Stomach (tissue), 4 donors: ENCODE data around the gene PRRT2.

Experiments used
- CTCF ChIP-seq, 7 experiments: fragments of 450-650 bp in 4 of 7; fragments of 200-600 bp in 3 of 7; sonication (generic) in 3 of 7; IDR thresholded peaks; one replicate each; pipeline ENCODE4 v1.5.1; 2016 to 2019; ENCODE audit warnings: antibody characterized with exemption in 7 of 7, control low read depth in 2 of 7, mild to moderate bottlenecking in 1 of 7
- EP300 ChIP-seq: sonication (generic); formaldehyde crosslinking; IDR thresholded peaks from one replicate; pipeline ENCODE4 v1.6.1; 2017; ENCODE audit warnings: antibody characterized with exemption
- POLR2A ChIP-seq, 4 donors: fragments of 450-650 bp; IDR thresholded peaks; one replicate each; pipeline ENCODE4 v1.6.1; 2016; ENCODE audit warnings: antibody characterized with exemption in 4 of 4, control low read depth in 2 of 4, mild to moderate bottlenecking in 1 of 4, moderate library complexity in 1 of 4
- POLR2AphosphoS5 ChIP-seq, 3 donors: sonication (generic); formaldehyde crosslinking; IDR thresholded peaks; one replicate each; pipeline ENCODE4 v1.6.1; 2016; ENCODE audit warnings: antibody characterized with exemption in 3 of 3

- no peak for TF ChIP-seq CTCF (IDR thresholded peaks at IDR 0.05)
- no peak for TF ChIP-seq POLR2A (IDR thresholded peaks at IDR 0.05)
- TF ChIP-seq POLR2AphosphoS5 (IDR thresholded peaks at IDR 0.05), result no peak
- no peak for TF ChIP-seq EP300
These were observed 45.3 kb downstream of the PRRT2 start for GRCh38 chr16:29857133-29857760.
